HG03175 (cell line): ENCODE results near the gene AOC2.
"Not testable (repeated sequence)": the region's sequence is repeated elsewhere in the genome, so short reads cannot be mapped to it uniquely, and the experiment has no call there.

Experiments used
- ATAC-seq: cut with Tn5 transposase; IDR thresholded peaks from one replicate; pipeline ENCODE4 v1.9.1; 2021; ENCODE audit warnings: mild to moderate bottlenecking, moderate library complexity; ENCODE audit not compliant: unreplicated experiment

Gene AOC2

GRCh38 chr17:42880776-42881310, 36.5 kb downstream of the AOC2 start:
- no peak for ATAC-seq

GRCh38 chr17:42881706-42882105, 37.3 kb downstream of the AOC2 start:
- ATAC-seq, result not testable (repeated sequence)

- ATAC-seq, result no peak
These were observed 37.8 kb downstream of the AOC2 start for GRCh38 chr17:42882166-42882565.

GRCh38 chr17:42883802-42884558, 39.6 kb downstream of the AOC2 start:
- ATAC-seq, result no peak

GRCh38 chr17:42885806-42886205, 41.4 kb downstream of the AOC2 start:
- not testable (repeated sequence) for ATAC-seq

- no peak for ATAC-seq
These were observed 42.1 kb downstream of the AOC2 start for GRCh38 chr17:42886283-42887176.

GRCh38 chr17:42889809-42890208, 45.4 kb downstream of the AOC2 start:
- no peak for ATAC-seq

GRCh38 chr17:42891539-42892152, 47.3 kb downstream of the AOC2 start:
- ATAC-seq, result no peak

- ATAC-seq, result no peak
These were observed 49.0 kb downstream of the AOC2 start for GRCh38 chr17:42893359-42893758.

- ATAC-seq, result no peak
These were observed 50.2 kb downstream of the AOC2 start for GRCh38 chr17:42894283-42895184.

- ATAC-seq, result no peak
These were observed 50.8 kb downstream of the AOC2 start for GRCh38 chr17:42895185-42895555.

- no peak for ATAC-seq
These were observed 53.9 kb downstream of the AOC2 start for GRCh38 chr17:42898147-42898811.

- ATAC-seq, result not testable (repeated sequence)
These were observed 55.6 kb downstream of the AOC2 start for GRCh38 chr17:42899981-42900380.
